ENCODE data around the gene ELOVL6.

GRCh38 chr4:110164856-110165255 lies 33.6 kb downstream of the ELOVL6 start:
- TF ChIP-seq POLR2AphosphoS5 (IDR thresholded peaks at IDR 0.05): no peak
- TF ChIP-seq CTCF (IDR thresholded peaks at IDR 0.05): no peak

All from transverse colon (tissue), 4 donors.